Measurements from ENCODE around the gene PCCA.
"Not testable (repeated sequence)": the region's sequence is repeated elsewhere in the genome, so short reads cannot be mapped to it uniquely, and the experiment has no call there.

The PCCA gene

DNA sequence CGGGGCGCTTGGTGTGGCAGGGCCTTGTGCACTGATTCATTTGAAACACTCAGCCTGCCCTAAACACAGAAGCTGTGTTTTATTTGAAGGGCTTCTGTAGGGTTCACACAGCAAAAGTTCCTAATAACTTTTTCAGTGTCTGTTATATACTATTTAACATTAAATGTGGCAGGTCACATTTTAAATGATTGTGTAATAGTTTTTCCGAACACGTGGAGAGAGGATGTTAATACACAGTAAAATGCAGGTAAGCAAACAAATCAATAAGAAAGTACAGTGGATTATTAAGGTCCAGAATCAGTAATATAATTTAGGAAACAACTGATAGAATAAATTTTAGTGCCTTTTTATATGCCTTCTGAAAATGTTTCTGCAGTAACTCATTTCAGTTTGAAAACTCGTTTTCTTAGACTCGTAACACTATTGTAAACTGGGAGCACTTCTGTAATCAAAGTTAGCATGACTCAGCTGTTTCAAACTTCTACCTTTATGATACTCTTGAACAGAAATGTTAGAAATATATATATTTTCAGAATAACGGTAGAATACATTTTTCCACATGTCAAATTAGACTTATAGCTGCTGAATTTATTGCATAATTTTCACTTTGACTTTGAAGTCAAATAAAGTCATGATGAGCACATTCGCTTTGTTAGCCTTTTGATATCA is 429.6 kb downstream of the PCCA start:
- no peak for DNase-seq (ENCODE audit: extremely low read depth in 1 of 2, low read depth in 1 of 2)

DNA sequence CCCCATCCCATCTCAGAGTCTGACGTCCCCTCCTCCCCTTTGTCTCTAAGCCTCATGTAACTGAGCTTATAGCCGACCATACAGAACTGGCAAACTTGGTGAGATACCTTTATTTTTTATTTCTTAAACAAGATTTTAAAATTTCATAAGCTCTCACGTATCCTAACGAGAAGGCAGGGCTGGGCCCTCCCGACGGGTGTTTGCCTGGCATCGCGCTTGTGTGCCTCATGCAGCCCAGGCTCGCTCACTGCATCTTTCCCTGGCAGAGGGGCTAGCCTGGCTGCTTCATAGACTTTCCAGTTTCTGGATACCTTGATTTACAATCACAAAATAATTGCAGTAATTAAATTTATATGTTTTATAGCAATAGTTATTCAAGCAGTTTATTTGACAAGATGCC is 430.7 kb downstream of the PCCA start:
- no peak for DNase-seq (ENCODE audit: extremely low read depth in 1 of 2, low read depth in 1 of 2)

DNA sequence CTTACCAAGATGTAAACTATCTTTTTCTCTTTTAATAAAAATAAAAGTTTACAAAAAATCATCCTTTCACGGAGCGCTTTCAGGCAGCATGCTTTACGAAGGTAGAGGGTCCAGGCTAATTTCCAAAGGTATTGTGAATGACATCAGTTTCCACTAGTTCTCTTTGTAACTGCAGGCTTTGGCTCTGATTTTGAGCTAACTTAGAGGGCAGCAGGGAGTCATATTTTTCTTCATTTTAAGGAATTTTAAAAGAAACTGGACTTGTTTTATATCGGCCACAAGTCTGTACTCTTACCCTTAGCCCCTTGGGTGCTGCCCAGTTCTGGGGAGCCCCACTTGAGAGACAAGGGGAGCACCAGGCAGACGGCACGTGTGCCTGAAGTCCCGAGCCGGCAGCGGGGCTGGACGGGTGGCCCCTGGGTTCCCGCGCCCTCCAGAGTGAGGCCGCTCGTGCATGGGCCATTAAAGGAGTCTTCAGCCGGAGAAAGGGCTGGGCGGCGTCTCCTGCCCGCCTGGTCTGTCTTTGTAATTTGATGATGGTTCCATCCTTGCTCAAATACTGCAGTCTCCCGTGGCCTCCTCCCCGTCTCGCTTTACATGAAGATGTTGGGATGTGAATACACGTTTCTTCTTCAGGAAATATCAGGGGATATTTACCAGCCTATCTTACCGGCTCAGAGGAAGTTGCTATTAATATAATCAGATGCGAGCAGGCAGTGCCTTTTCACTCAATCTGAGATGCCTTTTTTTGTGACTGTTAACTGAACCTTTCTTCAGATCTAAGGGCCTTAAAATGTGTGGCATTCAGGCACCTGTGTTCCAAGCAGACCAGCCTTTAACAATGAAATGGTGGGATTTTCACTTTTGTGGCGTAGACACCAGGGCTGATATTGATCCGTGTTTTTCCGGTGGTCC is 432.3 kb downstream of the PCCA start:
- no peak for DNase-seq (ENCODE audit: extremely low read depth in 1 of 2, low read depth in 1 of 2)

DNA sequence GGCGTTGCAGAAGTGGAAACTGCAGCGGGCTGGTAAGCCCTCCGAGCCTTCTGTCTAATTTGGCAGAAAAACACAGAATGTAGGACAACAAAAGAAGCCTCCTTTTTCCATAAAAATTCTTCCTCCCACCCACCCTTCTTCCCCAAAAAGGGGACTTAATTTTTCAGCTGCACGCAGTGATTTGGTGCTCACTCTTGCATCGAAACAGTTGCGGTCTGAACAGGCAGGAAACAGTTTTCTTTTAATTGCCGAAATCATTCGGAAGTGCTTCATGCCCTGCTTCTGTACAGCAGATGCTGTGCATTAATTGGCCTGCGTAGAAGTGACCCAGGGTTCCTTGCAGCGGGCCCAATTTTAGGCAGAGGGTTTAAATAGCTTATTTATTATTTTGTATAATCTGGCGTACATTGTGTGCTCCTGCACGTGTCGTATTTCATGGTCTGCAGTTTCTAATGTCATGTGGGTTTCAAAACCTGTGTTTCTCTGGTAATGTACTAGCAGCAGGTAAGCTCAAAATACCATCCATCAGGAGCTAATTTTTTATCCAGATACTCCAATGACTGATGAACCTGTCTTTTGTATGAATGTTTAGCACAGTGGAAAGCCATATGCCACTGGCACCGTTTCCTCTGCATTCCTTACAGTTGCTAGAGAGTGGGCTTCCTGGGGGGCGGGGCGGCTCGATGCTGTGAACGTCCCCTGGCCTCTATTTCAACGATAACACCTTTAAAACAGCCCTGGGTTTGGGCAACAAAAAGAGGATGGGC is 433.1 kb downstream of the PCCA start:
- DNase-seq (ENCODE audit: extremely low read depth in 1 of 2, low read depth in 1 of 2): no peak

DNA sequence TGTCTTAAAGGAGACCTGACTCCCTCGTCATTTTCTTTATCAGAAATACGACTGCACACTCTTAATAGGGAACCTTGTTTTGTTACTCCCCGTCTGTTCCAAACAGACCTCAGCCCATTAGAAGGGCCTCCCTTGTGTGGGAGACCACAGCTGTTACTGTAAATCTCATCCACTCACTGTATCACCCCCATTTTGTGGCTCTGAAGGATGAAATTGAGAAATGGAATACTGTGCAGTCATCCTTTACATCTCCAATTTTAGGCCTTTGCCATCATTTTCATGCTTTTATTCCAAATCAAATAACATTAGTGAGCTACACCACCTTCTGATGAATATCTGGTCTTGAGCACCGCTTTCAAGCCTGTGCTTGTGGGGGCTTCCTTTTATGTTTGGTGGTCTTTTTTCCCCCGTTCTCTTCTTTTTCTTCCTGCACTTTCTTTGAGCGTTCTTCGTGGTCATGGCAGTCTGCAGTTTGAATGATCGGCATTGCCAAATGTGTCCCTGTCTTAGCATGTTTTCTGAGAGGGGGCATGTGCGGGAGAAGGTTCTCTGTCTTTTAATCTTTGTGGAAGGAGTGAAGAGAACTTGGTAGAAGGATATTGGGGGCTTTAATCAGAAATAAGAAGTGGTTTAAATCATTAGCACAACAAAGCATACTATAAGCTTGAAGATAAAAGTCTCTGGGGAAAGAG is 433.9 kb downstream of the PCCA start:
- no peak for DNase-seq (ENCODE audit: extremely low read depth in 1 of 2, low read depth in 1 of 2)

DNA sequence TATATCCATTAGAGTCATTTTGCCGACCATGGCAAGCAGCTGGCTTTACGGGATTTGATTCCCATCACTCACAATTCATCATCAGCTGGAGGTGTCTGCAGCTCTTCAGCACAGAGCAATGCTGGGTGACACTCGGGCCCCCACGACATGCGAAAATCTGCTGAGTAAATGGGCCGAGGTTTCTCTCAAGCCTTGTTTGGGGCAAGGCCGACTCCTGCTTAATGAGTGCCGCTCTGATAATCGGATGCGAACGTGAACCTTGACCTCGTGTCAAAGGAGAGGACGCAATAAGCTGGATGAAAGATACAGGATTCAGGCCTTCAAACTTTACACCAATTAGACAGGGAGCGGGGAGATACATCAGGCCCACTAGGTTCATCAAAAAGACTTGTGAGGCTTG is 434.5 kb downstream of the PCCA start:
- no peak for DNase-seq (ENCODE audit: extremely low read depth in 1 of 2, low read depth in 1 of 2)

DNA sequence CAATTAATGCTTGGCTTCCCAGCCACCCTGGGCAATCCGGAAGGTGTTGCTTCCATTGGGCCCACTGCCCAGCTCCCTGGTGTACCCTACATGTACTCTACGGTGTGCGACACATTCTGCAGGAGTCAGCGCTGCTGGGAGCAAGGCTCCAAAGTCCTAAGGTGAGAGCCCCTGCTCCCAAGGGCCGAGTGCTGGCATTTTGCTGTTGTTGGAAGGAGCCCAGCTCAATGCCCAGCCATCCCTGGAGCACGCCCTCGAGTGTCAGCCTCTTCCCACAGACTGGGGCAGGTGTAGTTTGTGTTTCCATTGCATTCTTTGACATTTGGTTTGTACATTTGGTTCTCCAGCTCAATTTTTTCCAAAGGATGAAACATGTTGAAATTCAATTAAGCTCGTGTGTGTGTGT is 435.1 kb downstream of the PCCA start:
- DNase-seq (ENCODE audit: extremely low read depth in 1 of 2, low read depth in 1 of 2): no peak

DNA sequence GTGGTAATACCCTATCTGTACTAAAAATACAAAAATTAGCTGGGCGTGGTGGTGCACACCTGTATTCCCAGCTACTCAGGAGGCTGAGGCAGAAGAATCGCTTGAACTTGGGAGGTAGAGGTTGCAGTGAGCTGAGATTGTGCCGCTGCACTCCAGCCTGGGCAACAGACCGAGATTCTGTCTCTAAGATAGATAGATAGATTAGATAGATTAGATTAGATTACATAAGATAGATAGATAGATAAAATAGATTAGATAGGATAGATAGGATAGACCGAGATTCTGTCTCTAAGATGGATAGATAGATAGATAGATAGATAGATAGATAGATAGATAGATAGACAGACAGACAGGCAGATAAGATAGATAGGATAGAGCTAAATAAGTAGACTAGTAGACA is 435.8 kb downstream of the PCCA start:
- DNase-seq (ENCODE audit: extremely low read depth in 1 of 2, low read depth in 1 of 2): not testable (repeated sequence)

DNA sequence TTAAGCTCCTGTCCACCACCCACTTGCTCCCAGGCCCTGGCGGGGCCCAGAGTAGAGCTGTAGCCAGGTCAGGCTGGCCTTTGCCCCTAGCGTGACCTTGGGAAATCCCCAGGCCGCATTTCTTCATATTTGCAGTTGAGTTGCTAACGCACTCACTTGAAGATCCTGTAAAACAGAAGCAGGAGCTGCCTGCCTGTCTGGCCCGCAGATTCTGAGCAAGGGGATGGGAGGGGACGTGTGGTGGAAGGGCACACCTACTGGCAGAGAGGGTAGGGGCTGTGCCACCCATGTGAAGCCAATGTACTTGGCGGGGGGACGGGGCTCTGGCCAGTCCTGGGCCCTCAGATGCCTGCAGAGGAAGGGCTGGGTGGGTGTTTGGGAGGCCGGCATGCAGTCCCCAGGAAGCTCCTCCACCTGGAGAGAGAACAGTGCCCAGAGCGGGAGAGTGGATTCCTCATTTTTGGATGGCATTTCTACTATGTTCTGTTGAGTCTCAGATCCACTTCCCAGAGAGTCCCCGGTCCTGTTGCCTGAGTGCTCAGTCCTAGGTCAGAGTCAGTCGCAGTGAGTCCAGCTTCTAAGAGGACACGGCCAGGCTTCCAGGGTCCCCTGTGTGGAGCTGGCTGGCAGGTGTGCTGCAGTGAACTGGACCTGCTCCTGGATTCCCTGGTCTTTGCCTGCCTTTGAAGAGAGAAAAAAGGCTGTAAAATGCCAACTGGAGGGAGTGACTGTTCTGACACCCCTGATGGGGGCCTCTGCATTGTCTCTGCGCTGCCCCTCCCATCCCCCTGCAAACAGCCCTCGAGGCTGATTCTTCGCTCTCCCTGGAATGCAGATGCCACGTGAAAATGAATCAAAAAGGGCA is 436.8 kb downstream of the PCCA start:
- DNase-seq (ENCODE audit: extremely low read depth in 1 of 2, low read depth in 1 of 2): no peak

DNA sequence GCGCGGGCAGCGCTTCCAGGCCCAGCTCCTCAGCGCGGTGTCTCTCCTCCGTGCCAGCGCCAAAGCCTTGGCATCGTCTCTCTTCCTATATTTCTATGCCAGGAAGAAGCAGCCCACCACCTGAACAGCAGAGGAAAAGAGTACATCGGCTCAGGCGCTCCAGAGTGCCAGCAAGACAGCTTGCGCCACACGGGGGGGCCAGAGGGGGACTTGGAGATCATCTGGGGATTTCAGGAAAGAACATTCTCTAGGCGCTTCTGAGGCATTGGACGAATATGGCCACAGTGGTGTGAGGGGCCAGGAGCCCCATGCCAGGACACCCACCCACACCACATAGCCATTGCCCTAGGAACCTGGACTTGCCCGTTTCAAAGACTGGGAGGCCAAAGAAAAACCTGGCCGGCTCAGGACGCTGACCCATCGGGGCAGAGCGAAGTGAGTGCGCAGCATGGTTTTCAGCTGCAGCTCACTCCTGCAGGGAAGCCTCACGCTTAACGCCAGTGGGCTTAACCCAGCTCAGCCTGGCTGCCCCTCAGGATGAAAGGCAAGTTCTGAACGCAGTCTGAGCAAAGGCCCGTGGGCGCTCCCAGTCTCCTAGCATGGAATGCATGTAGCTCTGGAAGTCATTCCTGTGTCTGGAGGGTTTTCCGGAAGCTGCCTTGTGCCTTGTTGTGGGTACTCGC is 437.6 kb downstream of the PCCA start:
- no peak for DNase-seq (ENCODE audit: extremely low read depth in 1 of 2, low read depth in 1 of 2)

DNA sequence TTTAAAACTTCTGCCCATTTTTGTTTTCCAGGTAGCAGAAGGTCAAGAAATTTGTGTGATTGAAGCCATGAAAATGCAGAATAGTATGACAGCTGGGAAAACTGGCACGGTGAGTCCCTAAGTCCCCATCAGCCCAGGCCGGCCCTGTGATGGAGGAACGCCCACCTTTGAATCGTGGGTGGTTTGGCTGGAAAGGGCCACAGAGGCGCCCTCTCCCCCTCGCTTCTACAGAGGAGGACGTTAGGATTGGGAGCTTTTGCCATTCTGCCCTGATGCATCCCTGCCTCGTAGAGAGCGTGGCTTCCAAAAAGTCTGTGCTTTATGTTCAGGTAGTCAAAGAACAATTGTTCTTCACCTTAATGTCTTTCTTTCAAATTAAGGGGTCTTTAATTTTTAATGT is 438.8 kb downstream of the PCCA start:
- DNase-seq (ENCODE audit: extremely low read depth in 1 of 2, low read depth in 1 of 2): no peak

DNA sequence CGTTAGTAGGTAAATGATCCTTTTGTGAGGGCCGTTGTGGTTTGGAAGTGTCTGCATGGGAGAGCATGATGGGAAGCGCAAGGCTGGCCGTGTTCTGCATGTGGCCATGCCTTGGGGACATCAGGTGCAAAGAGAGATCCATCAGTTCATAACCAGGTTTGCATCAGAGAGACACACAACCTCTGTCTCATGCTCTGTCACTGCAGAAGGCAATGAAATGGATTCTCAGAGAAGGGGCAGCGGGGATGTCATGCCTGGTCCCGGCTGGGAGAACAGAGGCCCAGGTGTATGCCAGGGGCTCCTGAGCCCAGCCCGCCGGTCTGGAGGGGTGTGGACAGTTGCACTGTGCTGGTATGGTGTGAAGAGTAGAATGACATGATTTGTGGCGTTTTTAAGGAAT is 439.5 kb downstream of the PCCA start:
- DNase-seq (ENCODE audit: extremely low read depth in 1 of 2, low read depth in 1 of 2): no peak

DNA sequence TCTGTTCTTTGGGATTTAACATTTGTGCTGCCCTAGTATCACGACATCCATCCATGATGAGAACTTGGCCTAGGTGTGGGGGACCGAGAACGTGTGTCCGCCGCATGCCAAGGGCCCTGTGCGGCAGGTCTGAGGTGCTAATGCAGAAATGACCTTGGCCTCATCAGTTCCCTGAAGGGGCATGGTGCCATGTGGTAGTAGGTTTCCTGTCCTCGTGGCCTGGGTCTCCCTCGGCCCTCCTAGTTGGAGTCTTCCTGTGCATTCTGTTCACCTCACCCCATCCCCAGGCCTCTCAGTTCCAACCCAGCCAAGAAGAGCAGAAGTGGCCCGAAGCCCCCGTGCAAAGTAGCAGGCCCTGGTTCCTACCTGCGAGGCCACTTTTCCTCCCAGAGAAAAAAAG is 439.9 kb downstream of the PCCA start:
- DNase-seq (ENCODE audit: extremely low read depth in 1 of 2, low read depth in 1 of 2): no peak

DNA sequence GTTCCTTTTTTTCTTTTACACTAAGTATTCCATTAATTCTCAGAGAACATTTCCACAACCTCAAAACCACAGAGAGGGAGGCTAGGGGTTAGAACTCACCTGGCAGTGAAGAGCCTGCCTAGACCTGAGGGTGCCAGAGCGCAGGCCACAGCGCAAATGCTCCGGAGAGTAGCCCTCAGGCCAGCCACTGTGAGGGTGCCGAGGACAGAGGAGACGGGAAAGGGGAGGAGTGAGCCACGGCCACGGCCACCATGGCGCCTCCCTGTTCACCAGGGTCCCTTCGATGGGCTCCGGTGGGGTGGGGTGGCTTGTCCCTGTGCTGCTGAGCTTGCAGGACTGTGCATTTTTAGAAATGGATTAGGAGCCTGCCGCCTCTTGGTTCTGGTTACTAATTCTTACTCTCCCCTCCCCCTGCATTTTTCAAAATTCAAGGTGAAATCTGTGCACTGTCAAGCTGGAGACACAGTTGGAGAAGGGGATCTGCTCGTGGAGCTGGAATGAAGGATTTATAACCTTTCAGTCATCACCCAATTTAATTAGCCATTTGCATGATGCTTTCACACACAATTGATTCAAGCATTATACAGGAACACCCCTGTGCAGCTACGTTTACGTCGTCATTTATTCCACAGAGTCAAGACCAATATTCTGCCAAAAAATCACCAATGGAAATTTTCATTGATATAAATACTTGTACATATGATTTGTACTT is 440.9 kb downstream of the PCCA start:
- DNase-seq (ENCODE audit: extremely low read depth in 1 of 2, low read depth in 1 of 2): no peak

DNA sequence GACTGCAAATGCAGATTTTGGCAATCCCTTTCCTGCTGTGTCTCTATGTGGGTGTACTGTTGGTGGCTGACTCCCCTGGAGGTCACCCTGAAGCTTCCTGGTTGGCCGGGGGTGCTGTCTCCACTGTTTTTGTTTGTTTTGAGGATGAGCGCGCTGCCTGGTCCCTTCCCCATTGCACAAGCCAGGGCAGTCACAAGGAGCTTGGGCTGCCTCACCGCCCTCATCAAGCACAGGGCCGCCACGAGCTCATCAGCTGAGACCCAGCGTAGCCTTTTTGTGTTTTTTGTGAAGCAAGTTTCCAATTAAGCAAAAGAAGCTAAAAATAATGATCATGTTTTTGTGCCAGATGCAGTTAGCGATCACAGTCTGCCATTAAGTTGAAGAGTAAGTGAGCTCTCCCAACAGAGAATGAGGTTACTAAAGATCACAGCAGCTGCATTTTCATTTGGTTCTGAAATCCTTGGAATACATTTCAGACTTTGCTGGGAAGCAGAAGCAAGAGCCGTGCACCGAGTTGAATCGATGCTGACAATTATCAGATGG is 441.8 kb downstream of the PCCA start:
- no peak for DNase-seq (ENCODE audit: extremely low read depth in 1 of 2, low read depth in 1 of 2)

DNA sequence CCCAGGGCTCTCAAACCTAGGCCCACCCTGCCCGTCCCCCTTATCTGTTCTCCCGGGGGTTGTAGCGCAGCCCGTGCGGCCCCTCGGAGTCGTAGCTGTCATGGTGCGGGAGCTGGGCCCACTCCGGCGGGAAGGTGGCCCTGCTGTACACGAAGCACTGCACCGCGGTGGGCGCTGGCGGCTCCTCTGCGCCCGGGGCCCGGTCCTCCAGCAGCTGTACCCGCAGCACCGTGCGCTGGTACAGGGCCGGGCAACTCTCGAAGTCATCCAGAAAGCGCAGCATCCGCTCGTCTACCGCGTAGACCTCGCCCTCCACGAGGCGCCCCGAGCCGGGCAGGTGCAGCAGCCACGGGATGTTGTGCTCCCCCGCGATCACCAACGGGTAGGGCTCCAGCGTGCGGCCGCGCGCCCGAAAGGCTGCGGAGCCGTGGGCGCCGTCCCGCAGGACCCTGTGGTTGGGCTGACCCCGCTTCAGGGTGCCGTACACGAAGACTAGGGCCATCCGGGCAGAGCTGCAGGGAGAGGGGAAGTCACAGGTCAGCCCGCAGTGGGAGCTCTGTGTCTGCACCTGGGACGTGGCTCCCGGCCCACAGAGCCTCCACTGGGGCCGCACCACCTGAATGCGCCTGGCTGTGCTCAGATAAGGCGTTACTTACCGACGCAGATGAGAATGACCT is 443.3 kb downstream of the PCCA start:
- DNase-seq (ENCODE audit: extremely low read depth in 1 of 2, low read depth in 1 of 2): no peak

DNA sequence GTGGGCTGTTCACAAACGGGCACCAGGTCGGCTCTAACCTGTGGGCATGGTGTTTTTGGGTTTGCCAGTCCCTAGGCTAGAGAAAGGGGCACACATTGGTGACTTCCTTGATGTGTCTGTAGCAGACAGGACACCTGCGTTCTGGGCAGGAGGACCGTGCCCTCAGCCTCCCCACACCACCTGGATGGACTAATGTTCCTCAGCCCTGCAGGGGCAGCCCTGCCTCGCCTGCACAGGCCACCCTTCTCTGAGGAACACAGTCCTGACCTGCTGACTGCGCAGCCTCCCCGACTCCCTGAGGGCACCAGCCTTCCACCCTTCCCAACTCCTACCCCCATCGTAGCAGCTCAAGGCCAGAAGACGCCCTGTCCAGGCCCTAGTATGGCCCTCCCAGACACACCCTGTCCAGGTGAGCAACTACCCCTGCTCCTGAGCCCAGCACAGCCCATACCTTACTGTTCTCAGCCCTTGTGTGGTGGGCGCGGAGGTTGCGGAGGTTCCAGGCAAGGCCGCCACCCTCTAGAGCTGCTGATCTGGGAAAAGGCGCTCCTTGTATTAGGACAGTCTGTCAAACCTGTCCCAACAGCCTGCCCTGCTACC is 444.0 kb downstream of the PCCA start:
- DNase-seq (ENCODE audit: extremely low read depth in 1 of 2, low read depth in 1 of 2): no peak

DNA sequence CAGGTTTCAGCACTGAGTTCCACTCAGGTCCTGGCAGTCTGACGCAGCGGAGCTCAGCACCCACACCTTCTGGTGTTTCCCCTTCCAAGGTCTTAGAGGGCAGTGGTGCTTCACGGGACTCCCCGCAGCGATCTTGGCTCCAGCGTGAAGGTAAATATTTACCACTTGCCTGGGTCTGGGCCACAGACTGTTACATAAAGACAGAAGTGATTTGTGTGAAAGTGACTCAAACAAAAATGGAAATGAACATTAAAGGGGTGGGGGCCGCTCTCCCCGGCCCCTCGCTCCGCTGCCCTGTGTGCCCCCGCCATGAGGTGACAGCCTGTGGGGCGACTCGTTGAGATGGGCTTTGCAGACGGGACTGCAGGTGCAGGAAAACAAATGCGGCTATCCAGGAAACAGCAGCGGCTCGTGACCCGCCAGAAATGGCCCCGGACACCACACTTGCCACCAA is 444.7 kb downstream of the PCCA start:
- DNase-seq (ENCODE audit: extremely low read depth in 1 of 2, low read depth in 1 of 2): no peak
